Gastrocnemius medialis (tissue), 4 donors: ENCODE results near the gene TRAF4.

Experiments
- CTCF ChIP-seq, 5 experiments: fragments of 450-650 bp in 3 of 5; fragments of 200-600 bp in 2 of 5; sonication (generic) in 2 of 5; IDR thresholded peaks in 4 of 5; conservative IDR thresholded peaks in 1 of 5; 1 replicate in 4 of 5; 2 replicates in 1 of 5; pipeline ENCODE4 v1.5.1; 2016 to 2019; ENCODE audit warnings: antibody characterized with exemption in 5 of 5, mild to moderate bottlenecking in 3 of 5, moderate library complexity in 3 of 5
- POLR2A ChIP-seq, 2 donors: fragments of 450-650 bp; IDR thresholded peaks; one replicate each; pipeline ENCODE4 v1.6.1; 2017; ENCODE audit warnings: antibody characterized with exemption in 2 of 2, mild to moderate bottlenecking in 2 of 2, moderate library complexity in 2 of 2

- TF ChIP-seq CTCF (IDR thresholded peaks at IDR 0.05 in 4 of 5, conservative IDR thresholded peaks at IDR 0.05 in 1 of 5), result no peak
- TF ChIP-seq POLR2A (IDR thresholded peaks at IDR 0.05), result no peak
These were observed 9.0 kb upstream of the TRAF4 start for GRCh38 chr17:28734712-28735241.
